Measurements from ENCODE around the gene DCDC2B. TPM values are rescaled to one million over a fixed set of nuclear protein-coding genes. Genes with fewer than 3 reads are reported as not detected.

The DCDC2B gene
- total RNA-seq, 4 donors from 2014 or later: not detected

DNA sequence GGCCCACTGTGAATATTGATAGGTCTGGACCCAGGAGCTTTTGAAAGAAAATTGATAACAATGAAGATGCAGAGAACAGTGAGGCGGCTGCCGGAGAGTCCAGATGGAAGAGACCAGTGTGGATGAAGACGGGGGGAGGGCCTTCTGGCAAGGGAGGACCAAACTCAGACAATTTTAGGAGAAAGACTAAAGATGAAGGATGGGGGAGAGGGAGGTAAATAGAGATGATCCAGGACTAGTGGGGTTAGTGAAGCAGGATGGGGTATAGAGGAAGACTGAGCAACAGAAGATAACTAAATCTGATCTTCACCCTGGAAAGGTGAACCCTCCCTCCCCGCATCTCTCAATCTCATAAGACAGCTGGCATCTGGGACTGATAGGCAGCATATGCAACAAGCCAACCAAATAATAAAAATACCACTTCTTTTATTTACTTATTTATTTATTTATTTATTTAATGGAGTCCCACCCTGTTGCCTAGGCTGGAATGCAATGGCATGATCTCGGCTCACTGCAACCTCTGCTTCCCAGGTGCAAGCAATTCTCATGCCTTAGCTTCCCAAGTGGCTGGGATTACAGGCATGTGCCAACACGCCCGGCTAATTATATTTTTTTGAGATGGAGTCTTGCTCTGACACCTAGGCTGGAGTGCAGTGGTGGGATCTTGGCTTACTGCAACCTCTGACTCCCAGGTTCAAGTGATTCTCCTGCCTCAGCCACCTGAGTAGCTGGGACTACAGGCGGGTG is 23.8 kb downstream of the DCDC2B start:
- Histone ChIP-seq H3K27me3 (no peaks in the 10 kb centered on the region), H3K4me3 (no peak overlapping the region), H3K27ac (no peak overlapping the region), H3K36me3 (peaks cover 0 to 56% of the 10 kb centered on the region in 2 donors), H3K4me1 (no peaks in the 10 kb centered on the region), H3K9me3 (no peaks in the 10 kb centered on the region)
- no peak for ATAC-seq
- DNase-seq: no peak
- TF ChIP-seq, protein P1, sequence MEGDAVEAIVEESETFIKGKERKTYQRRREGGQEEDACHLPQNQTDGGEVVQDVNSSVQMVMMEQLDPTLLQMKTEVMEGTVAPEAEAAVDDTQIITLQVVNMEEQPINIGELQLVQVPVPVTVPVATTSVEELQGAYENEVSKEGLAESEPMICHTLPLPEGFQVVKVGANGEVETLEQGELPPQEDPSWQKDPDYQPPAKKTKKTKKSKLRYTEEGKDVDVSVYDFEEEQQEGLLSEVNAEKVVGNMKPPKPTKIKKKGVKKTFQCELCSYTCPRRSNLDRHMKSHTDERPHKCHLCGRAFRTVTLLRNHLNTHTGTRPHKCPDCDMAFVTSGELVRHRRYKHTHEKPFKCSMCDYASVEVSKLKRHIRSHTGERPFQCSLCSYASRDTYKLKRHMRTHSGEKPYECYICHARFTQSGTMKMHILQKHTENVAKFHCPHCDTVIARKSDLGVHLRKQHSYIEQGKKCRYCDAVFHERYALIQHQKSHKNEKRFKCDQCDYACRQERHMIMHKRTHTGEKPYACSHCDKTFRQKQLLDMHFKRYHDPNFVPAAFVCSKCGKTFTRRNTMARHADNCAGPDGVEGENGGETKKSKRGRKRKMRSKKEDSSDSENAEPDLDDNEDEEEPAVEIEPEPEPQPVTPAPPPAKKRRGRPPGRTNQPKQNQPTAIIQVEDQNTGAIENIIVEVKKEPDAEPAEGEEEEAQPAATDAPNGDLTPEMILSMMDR (IDR thresholded peaks at IDR 0.05 in 4 of 5, conservative IDR thresholded peaks at IDR 0.05 in 1 of 5): no peak
- TF ChIP-seq POLR2A (IDR thresholded peaks at IDR 0.05): no peak
- intact Hi-C loops (cut with DNase I; ENCODE audit: low total_unique reads) (no loop called here), in situ Hi-C loops (cut with MboI; ENCODE audit: low sequenced_read_pairs in 4 of 4) (no loop called here)

DNA sequence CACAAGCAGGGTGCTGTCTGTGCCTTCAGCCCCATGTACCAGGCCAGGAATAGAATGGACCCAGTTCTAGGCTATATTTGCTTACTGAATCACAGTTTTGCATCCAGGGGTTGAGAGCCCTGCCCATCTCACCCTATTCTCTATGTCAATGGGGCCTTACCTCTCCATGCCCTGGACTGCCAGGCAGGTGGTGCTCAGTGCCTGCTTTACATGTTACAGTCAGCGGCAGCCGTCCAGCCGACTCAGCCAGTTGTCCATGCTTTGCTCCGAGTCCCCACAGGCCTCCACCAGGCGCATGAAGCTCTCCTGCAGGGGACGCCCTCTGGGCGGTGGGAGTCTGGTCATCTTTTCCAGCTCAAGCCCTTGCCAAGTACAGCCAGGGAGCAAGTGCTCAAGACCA is 25.9 kb downstream of the DCDC2B start:
- intact Hi-C loops (cut with DNase I; ENCODE audit: low total_unique reads) (no loop called here), in situ Hi-C loops (cut with MboI; ENCODE audit: low sequenced_read_pairs in 4 of 4) (no loop called here)
- no peaks in the 10 kb centered on the region for H3K4me1 ChIP-seq
- no peak for TF ChIP-seq POLR2A (IDR thresholded peaks at IDR 0.05)
- TF ChIP-seq, protein P1 (IDR thresholded peaks at IDR 0.05 in 4 of 5, conservative IDR thresholded peaks at IDR 0.05 in 1 of 5): no peak
- peak overlapping the region in 1 of 4 donors; percentile 62 for H3K27ac ChIP-seq
- H3K27me3 ChIP-seq: no peaks in the 10 kb centered on the region
- peak in 1 of 2 donors; percentile 32 for DNase-seq
- no peaks in the 10 kb centered on the region for H3K9me3 ChIP-seq
- peak; percentile 50 to 57 for ATAC-seq
- H3K36me3 ChIP-seq: peaks cover 0 to 35% of the 10 kb centered on the region in 2 donors
- H3K4me3 ChIP-seq: no peak overlapping the region

DNA sequence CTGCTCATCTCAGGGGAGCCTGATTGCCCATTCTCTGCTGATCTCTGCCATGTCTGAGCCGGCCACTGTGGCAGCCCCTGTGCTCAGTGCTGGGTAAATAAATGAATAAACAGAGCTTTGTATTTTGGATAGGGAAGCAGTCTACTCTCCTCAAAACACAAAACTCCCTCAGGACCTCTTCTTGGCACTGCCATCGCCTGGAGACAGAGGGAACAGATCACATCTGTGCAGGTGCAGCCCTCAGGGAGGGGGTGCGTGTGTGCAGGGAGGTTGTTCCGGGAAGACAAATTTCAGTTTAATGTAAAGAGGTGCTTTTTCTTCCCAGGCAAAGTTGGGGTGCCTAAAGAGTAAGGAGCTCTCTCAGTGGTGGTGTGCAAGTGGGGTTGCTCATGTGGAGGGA is 30.4 kb downstream of the DCDC2B start:
- intact Hi-C loops (cut with DNase I; ENCODE audit: low total_unique reads) (no loop called here), in situ Hi-C loops (cut with MboI; ENCODE audit: low sequenced_read_pairs in 4 of 4) (no loop called here)
- peaks cover 8 to 10% of the 10 kb centered on the region in 2 donors for H3K4me1 ChIP-seq
- H3K36me3 ChIP-seq: no peaks in the 10 kb centered on the region
- no peak for ATAC-seq
- no peak for TF ChIP-seq POLR2A (IDR thresholded peaks at IDR 0.05)
- TF ChIP-seq, protein P1 (IDR thresholded peaks at IDR 0.05 in 4 of 5, conservative IDR thresholded peaks at IDR 0.05 in 1 of 5): no peak
- H3K27ac ChIP-seq: peak overlapping the region in 2 of 4 donors; percentile 71
- no peak overlapping the region for H3K4me3 ChIP-seq
- no peaks in the 10 kb centered on the region for H3K27me3 ChIP-seq
- no peak for DNase-seq
- H3K9me3 ChIP-seq: no peaks in the 10 kb centered on the region

DNA sequence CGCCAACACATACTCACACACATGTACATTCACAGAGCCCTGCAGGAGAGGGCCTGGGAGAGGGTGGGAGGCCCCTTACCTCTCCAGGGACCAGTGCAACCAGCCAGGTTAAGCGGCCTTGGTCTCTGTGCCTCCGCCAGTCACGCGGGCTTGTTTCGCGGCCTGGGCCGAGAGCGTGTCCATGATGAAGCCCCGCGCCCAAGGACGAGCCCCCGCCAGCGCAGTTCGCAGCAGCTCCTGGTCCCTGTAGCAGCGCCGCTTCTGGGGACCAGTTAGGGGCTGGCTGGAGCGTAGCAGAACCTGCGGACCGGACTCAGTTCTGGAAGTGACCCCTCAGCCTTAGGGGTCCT is 30.9 kb downstream of the DCDC2B start:
- no peak for DNase-seq
- intact Hi-C loops (cut with DNase I; ENCODE audit: low total_unique reads) (loop anchor here (2.0 to 5.0 kb wide), 4 partner anchors 17 to 167 kb away; partner anchors contain the start of genes EIF3I, HDAC1, KPNA6 and TMEM234), in situ Hi-C loops (cut with MboI; ENCODE audit: low sequenced_read_pairs in 4 of 4) (no loop called here)
- no peaks in the 10 kb centered on the region for H3K27me3 ChIP-seq
- H3K4me3 ChIP-seq: peak overlapping the region; percentile 62 to 74 (median 64)
- H3K4me1 ChIP-seq: peaks cover 8 to 10% of the 10 kb centered on the region in 2 donors
- peak overlapping the region; percentile 59 to 74 (median 71) for H3K27ac ChIP-seq
- H3K9me3 ChIP-seq: no peaks in the 10 kb centered on the region
- no peak for ATAC-seq
- no peak for TF ChIP-seq POLR2A (IDR thresholded peaks at IDR 0.05)
- TF ChIP-seq, protein P1 (IDR thresholded peaks at IDR 0.05 in 4 of 5, conservative IDR thresholded peaks at IDR 0.05 in 1 of 5): no peak
- H3K36me3 ChIP-seq: no peaks in the 10 kb centered on the region

Measured in gastrocnemius medialis (tissue), 4 donors.